ENCODE results near the gene S100A13. TPM values are rescaled to one million over a fixed set of nuclear protein-coding genes. Genes with fewer than 3 reads are reported as not detected.

The S100A13 gene
- total RNA-seq, 1 experiment from 2014 or later: 11.0 TPM

- Histone ChIP-seq H3K27me3 (replicated peaks; ENCODE audit: insufficient read depth, low read depth, low read length, poor library complexity) (no peaks in the 10 kb centered on the region), H3K4me1 (ENCODE audit: insufficient read depth, low read length, poor library complexity, severe bottlenecking) (peaks cover 13% of the 10 kb centered on the region), H3K4me3 (ENCODE audit: low read depth, low read length, poor library complexity, severe bottlenecking) (no peak overlapping the region), H3K27ac (ENCODE audit: low read depth, low read length, poor library complexity, severe bottlenecking) (peak overlapping the region; percentile 65), H3K36me3 (ENCODE audit: insufficient read depth, low read length, poor library complexity, severe bottlenecking) (peaks cover 55% of the 10 kb centered on the region), H3K9me3 (ENCODE audit: low read depth, low read length, poor library complexity, severe bottlenecking) (no peaks in the 10 kb centered on the region)
- POLR2A ChIA-PET (ENCODE audit: low non-redundant PET): interaction anchor here (0.6 kb wide), 1 partner anchor 306 kb away, joined by 6 read pairs; no protein-coding TSS in a partner anchor
- TF ChIP-seq CTCF (conservative IDR thresholded peaks at IDR 0.05; ENCODE audit: low read depth, low read length): no peak
- no peak for TF ChIP-seq EZH2 (IDR thresholded peaks at IDR 0.05; ENCODE audit: borderline replicate concordance, low read depth, low read length, poor library complexity, severe bottlenecking)
- TSS peak; percentile 6 for BruUV-seq (replicated peaks)
- intact Hi-C loops (cut with micrococcal nuclease; ENCODE audit: unreplicated experiment): no loop called here
- DNase-seq (ENCODE audit: low spot score): peak; percentile 46
- CTCF ChIA-PET: no interaction called here
Observed at GRCh38 chr1:153661111-153661708, 33.9 kb upstream of the S100A13 start.

GRCh38 chr1:153659656-153660055 lies 32.4 kb upstream of the S100A13 start:
- TF ChIP-seq CTCF (conservative IDR thresholded peaks at IDR 0.05; ENCODE audit: low read depth, low read length): no peak
- no peak for TF ChIP-seq EZH2 (IDR thresholded peaks at IDR 0.05; ENCODE audit: borderline replicate concordance, low read depth, low read length, poor library complexity, severe bottlenecking)
- CTCF ChIA-PET: no interaction called here
- Histone ChIP-seq H3K27me3 (replicated peaks; ENCODE audit: insufficient read depth, low read depth, low read length, poor library complexity) (no peaks in the 10 kb centered on the region), H3K36me3 (ENCODE audit: insufficient read depth, low read length, poor library complexity, severe bottlenecking) (peaks cover 39% of the 10 kb centered on the region), H3K4me1 (ENCODE audit: insufficient read depth, low read length, poor library complexity, severe bottlenecking) (peaks cover 13% of the 10 kb centered on the region), H3K4me3 (ENCODE audit: low read depth, low read length, poor library complexity, severe bottlenecking) (peak overlapping the region; percentile 67), H3K9me3 (ENCODE audit: low read depth, low read length, poor library complexity, severe bottlenecking) (no peaks in the 10 kb centered on the region), H3K27ac (ENCODE audit: low read depth, low read length, poor library complexity, severe bottlenecking) (peak overlapping the region; percentile 79)
- BruUV-seq (replicated peaks): no TSS peak
- DNase-seq (ENCODE audit: low spot score): no peak
- intact Hi-C loops (cut with micrococcal nuclease; ENCODE audit: unreplicated experiment): no loop called here
- POLR2A ChIA-PET (ENCODE audit: low non-redundant PET): interaction anchor here (0.6 kb wide), 1 partner anchor 514 kb away, joined by 10 read pairs; no protein-coding TSS in a partner anchor

GRCh38 chr1:153659175-153659534 lies 31.9 kb upstream of the S100A13 start:
- peak overlapping the region; percentile 79 for H3K27ac ChIP-seq (ENCODE audit: low read depth, low read length, poor library complexity, severe bottlenecking)
- TF ChIP-seq EZH2 (IDR thresholded peaks at IDR 0.05; ENCODE audit: borderline replicate concordance, low read depth, low read length, poor library complexity, severe bottlenecking) (no peak), CTCF (conservative IDR thresholded peaks at IDR 0.05; ENCODE audit: low read depth, low read length) (no peak)
- TSS peak; percentile 75 for BruUV-seq (replicated peaks)
- peak overlapping the region; percentile 67 for H3K4me3 ChIP-seq (ENCODE audit: low read depth, low read length, poor library complexity, severe bottlenecking)
- H3K9me3 ChIP-seq (ENCODE audit: low read depth, low read length, poor library complexity, severe bottlenecking): no peaks in the 10 kb centered on the region
- peaks cover 13% of the 10 kb centered on the region for H3K4me1 ChIP-seq (ENCODE audit: insufficient read depth, low read length, poor library complexity, severe bottlenecking)
- POLR2A ChIA-PET (ENCODE audit: low non-redundant PET): no interaction called here
- no peaks in the 10 kb centered on the region for H3K27me3 ChIP-seq (replicated peaks; ENCODE audit: insufficient read depth, low read depth, low read length, poor library complexity)
- DNase-seq (ENCODE audit: low spot score): no peak
- CTCF ChIA-PET: no interaction called here
- peaks cover 34% of the 10 kb centered on the region for H3K36me3 ChIP-seq (ENCODE audit: insufficient read depth, low read length, poor library complexity, severe bottlenecking)
- intact Hi-C loops (cut with micrococcal nuclease; ENCODE audit: unreplicated experiment): no loop called here

All from A673 (cell line).